Upper lobe of left lung (tissue), 4 donors: ENCODE results near the gene SPATA18.

Source experiments
- EP300 ChIP-seq, 4 donors: sonication (generic); formaldehyde crosslinking; IDR thresholded peaks; one replicate each; pipeline ENCODE4 v1.5.1; 2017; ENCODE audit warnings: antibody characterized with exemption in 4 of 4, control low read depth in 2 of 4
- POLR2A ChIP-seq, 4 donors: fragments of 450-650 bp; IDR thresholded peaks; one replicate each; pipeline ENCODE4 v1.5.1; 2016 to 2017; ENCODE audit warnings: antibody characterized with exemption in 4 of 4, mild to moderate bottlenecking in 2 of 4
- POLR2AphosphoS5 ChIP-seq, 2 donors: sonication (generic); formaldehyde crosslinking; IDR thresholded peaks; one replicate each; pipeline ENCODE4 v1.5.1; 2017; ENCODE audit warnings: antibody characterized with exemption in 2 of 2
- TF ChIP-seq, protein P1 (sequence below), 6 experiments: fragments of 450-650 bp in 4 of 6; fragments of 200-600 bp in 2 of 6; sonication (generic) in 2 of 6; IDR thresholded peaks; one replicate each; pipeline ENCODE4 v1.5.1; 2016 to 2019; ENCODE audit warnings: antibody characterized with exemption in 6 of 6

DNA sequence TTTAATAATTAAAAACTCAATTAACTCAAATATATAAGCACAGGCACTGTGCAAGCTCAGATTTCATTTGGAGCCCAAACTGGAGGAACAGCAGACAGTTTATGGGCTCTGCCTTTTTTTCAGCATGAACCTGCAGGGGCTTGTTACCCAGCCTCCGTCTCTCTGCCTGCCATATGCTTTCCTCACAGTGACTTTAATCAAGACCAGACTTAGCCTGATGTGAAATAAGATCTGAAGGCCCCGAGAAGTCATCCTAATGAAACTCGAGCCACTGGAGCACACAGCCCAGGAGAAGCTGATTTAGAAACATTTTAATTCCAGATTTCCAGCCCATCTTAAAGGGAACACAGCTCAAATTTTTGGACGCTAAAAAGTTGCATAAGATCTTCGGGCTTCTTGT lies 55.6 kb downstream of the SPATA18 start:
- TF ChIP-seq EP300 (IDR thresholded peaks at IDR 0.05) (no peak), POLR2A (IDR thresholded peaks at IDR 0.05) (no peak), POLR2AphosphoS5 (IDR thresholded peaks at IDR 0.05) (no peak)
- TF ChIP-seq, protein P1, sequence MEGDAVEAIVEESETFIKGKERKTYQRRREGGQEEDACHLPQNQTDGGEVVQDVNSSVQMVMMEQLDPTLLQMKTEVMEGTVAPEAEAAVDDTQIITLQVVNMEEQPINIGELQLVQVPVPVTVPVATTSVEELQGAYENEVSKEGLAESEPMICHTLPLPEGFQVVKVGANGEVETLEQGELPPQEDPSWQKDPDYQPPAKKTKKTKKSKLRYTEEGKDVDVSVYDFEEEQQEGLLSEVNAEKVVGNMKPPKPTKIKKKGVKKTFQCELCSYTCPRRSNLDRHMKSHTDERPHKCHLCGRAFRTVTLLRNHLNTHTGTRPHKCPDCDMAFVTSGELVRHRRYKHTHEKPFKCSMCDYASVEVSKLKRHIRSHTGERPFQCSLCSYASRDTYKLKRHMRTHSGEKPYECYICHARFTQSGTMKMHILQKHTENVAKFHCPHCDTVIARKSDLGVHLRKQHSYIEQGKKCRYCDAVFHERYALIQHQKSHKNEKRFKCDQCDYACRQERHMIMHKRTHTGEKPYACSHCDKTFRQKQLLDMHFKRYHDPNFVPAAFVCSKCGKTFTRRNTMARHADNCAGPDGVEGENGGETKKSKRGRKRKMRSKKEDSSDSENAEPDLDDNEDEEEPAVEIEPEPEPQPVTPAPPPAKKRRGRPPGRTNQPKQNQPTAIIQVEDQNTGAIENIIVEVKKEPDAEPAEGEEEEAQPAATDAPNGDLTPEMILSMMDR (IDR thresholded peaks at IDR 0.05): no peak
